HS-5 (cell line): ENCODE data around the gene ATF6B.
"Not testable (repeated sequence)": the region's sequence is repeated elsewhere in the genome, so short reads cannot be mapped to it uniquely, and the experiment has no call there.

Experiments
- DNase-seq: peaks from one replicate; pipeline ENCODE4 v3.0.0-alpha.2; 2012; ENCODE audit warnings: low read depth

ATF6B gene

GRCh38 chr6:32154514-32155161, 26.6 kb upstream of the ATF6B start:
- no peak for DNase-seq

GRCh38 chr6:32153564-32154513, 25.8 kb upstream of the ATF6B start, which contains the start of gene PPT2:
TSS of gene PPT2 (plus strand) at chr6:32154141. CDS start at chr6:32154595, 454 bp downstream.
- peak; percentile 73 for DNase-seq

- no peak for DNase-seq
These were observed 24.9 kb upstream of the ATF6B start for GRCh38 chr6:32152769-32153563.

GRCh38 chr6:32151863-32152768, 24.1 kb upstream of the ATF6B start, which contains the start of gene PRRT1:
TSS of gene PRRT1 (minus strand) at chr6:32151939. CDS start at chr6:32151827, 112 bp downstream.
- no peak for DNase-seq

- no peak for DNase-seq
These were observed 23.3 kb upstream of the ATF6B start for GRCh38 chr6:32151181-32151862.

GRCh38 chr6:32149932-32150870, 22.2 kb upstream of the ATF6B start:
- DNase-seq, result no peak

- DNase-seq, result no peak
These were observed 21.2 kb upstream of the ATF6B start for GRCh38 chr6:32149092-32149755.

GRCh38 chr6:32148289-32149091, 20.4 kb upstream of the ATF6B start:
- DNase-seq, result no peak

GRCh38 chr6:32147401-32148132, 19.5 kb upstream of the ATF6B start:
- no peak for DNase-seq

- no peak for DNase-seq
These were observed 18.6 kb upstream of the ATF6B start for GRCh38 chr6:32146687-32147086.

- DNase-seq, result no peak
These were observed 18.2 kb upstream of the ATF6B start for GRCh38 chr6:32146287-32146686.

GRCh38 chr6:32144238-32144637, 16.2 kb upstream of the ATF6B start:
- DNase-seq, result not testable (repeated sequence)

GRCh38 chr6:32140420-32141046, 12.5 kb upstream of the ATF6B start:
- DNase-seq, result no peak

GRCh38 chr6:32139590-32139989, 11.5 kb upstream of the ATF6B start:
- DNase-seq, result no peak

GRCh38 chr6:32137454-32137853, 9.4 kb upstream of the ATF6B start:
- no peak for DNase-seq

- no peak for DNase-seq
These were observed 5.7 kb upstream of the ATF6B start for GRCh38 chr6:32133786-32134185.

GRCh38 chr6:32132110-32132509, 4.1 kb upstream of the ATF6B start:
- no peak for DNase-seq
